GM21367 (cell line): ENCODE measurements around the gene SCAMP3.
"Not testable (repeated sequence)": the region's sequence is repeated elsewhere in the genome, so short reads cannot be mapped to it uniquely, and the experiment has no call there.

ENCODE experiments used
- ATAC-seq: cut with Tn5 transposase; IDR thresholded peaks from one replicate; pipeline ENCODE4 v1.9.1; 2021; ENCODE audit not compliant: unreplicated experiment

The SCAMP3 gene

DNA sequence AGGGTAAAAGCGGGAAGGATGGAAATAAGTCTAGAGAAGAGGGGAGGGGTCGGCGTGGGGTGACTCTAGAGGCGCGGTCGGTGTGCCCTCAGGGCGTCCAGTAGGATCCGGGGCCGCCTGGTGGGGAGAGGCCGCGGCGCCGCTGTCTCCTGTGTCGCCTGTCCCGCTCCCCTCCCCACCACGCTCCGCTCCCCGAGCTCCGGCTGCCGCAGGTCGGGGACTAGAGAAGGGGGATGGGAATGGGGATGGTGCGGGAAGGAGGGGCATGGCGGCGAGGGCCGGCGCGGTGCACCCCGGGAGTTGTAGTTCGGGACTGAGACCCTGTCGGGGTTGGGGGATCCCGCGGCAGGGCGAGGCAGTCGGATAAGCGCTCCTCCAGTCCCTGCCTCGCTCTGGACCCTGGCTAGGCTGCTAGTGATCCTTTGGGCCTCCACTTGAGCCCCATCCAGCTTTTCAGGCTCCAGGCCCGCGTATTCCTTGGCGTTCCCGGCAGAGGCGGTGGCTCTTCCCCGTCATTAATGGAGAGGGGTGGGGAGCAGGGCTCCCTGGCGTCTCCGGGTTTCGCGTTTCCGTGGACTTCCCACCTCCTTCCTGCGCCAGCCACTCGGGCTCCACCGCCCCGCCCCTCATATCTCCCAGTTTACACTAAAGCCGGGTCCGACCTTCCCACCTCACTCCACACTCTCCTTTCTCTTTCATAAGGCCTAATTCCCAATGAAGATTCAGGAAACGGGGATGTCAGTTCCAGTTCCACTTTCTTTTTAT, 6.7 kb downstream of the SCAMP3 start, which contains the start of gene ENTREP3:
ENTREP3 (minus strand) TSS at position 241 of the 765 bp plus-strand sequence. CDS start 606 bp downstream, outside the sequence.
- no peak for ATAC-seq

- no peak for ATAC-seq
Measured at GRCh38 chr1:155254714-155255242, 7.4 kb downstream of the SCAMP3 start.

GRCh38 chr1:155254228-155254713, 7.9 kb downstream of the SCAMP3 start:
- no peak for ATAC-seq

DNA sequence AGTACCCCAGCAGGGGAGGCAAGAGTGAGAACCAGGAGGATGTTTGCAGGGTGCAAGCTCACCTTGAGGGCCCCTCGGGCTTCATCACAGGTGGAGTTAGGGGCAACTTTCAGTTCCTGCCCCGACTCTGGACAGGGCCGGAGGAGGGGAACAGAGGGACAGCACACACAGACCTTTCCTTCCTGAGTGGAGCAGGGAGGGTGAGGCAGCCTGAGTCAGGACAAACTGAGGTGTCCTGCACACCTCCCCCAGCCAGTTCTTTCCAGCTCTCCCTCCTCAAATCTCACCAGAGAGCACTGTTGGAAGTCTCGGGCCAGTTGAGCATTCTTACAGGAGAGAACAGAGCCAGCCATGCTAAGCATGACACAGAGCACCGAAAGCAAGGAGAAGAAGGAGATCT, 8.4 kb downstream of the SCAMP3 start:
- ATAC-seq, result no peak

DNA sequence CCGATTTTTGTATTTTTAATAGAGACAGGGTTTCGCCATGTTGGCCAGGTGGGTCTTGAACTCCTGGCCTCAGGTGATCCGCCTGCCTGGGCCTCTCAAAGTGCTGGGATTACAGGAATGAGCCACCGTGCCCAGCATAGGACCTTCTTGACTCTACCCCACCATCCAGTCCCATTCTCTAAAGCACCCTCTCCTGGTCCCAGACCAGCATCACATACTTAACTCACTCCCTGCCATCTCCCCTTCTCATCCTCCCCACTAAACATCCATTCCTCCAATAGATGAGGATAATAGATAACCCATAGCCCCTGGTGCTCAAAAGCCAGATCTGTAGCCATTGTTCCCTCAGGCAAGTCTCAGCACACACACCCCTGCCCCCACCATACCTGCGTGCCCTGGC, 9.0 kb downstream of the SCAMP3 start:
- no peak for ATAC-seq

- no peak for ATAC-seq
Measured at GRCh38 chr1:155251566-155251965, 10.6 kb downstream of the SCAMP3 start.

GRCh38 chr1:155250633-155251449, 11.3 kb downstream of the SCAMP3 start:
- peak; percentile 69 for ATAC-seq

GRCh38 chr1:155250246-155250632, 11.9 kb downstream of the SCAMP3 start:
- ATAC-seq, result no peak

- no peak for ATAC-seq
Measured at GRCh38 chr1:155247667-155248553, 14.2 kb downstream of the SCAMP3 start.

DNA sequence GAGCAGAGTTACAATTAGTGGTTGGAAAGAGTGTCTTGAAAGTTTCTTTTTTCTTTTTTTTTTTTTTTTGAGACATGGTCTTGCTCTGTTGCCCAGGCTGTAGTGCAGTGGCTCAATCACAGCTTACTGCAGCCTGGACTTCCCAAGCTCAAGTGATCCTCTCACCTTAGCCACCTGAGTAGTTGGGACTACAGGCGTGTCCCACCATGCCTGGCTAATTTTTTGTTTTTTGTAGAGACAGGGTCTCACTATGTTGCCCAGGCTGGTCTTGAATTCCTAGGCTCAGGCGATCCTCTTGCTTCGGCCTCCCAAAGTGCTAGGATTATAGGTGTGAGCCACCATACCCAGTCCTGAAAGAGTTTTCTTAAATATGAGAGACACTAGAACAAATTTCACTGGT, 15.4 kb downstream of the SCAMP3 start:
- ATAC-seq, result not testable (repeated sequence)

- no peak for ATAC-seq
Measured at GRCh38 chr1:155245163-155245524, 17.0 kb downstream of the SCAMP3 start.

GRCh38 chr1:155244368-155245162, 17.6 kb downstream of the SCAMP3 start:
- peak; percentile 69 for ATAC-seq

DNA sequence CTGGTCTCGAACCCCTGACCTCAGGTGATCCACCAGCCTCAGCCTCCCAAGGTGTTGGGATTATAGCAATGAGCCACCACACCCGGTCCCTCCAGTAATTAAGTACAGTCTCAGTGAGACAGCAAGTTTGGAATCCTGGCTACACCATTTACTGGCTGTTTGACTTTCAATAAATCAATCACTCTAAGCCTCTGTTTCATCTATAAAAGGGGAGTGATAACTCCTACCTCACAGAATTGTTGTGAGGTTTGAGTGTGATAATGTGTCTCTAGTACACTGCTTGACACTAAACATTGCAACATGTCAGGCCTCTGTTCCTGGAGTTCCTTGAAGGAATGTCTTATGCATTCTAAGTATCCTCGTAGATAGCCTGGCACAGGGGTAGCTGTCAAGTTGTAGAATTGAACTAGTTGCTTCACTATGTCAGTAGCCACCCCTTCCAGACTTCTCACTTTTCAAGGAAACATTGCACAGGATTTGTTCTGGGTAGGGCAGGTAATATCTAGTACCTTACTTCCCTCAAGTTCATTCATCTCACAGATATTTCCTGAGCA, 19.3 kb downstream of the SCAMP3 start:
- no peak for ATAC-seq

DNA sequence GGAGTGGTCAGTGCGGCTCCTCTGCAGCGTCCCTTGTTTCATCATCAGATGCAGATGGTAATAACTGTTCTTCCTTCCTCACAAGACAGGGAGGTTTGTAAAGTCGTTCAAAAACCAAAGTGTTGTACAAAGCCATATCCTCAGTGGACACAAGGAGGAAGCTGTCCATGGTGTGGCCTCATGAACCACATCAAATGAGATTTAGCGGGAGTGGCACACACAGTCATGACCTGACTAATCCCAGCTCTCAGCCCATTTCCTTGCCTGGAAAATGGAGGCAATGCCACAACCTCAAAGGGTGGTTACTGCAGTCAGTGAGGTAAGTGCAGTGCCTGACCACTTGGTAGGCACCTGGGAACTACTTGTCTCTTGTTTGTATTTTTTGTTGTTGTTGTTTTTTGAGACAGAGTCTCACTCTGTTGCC, 20.3 kb downstream of the SCAMP3 start:
- ATAC-seq, result no peak

DNA sequence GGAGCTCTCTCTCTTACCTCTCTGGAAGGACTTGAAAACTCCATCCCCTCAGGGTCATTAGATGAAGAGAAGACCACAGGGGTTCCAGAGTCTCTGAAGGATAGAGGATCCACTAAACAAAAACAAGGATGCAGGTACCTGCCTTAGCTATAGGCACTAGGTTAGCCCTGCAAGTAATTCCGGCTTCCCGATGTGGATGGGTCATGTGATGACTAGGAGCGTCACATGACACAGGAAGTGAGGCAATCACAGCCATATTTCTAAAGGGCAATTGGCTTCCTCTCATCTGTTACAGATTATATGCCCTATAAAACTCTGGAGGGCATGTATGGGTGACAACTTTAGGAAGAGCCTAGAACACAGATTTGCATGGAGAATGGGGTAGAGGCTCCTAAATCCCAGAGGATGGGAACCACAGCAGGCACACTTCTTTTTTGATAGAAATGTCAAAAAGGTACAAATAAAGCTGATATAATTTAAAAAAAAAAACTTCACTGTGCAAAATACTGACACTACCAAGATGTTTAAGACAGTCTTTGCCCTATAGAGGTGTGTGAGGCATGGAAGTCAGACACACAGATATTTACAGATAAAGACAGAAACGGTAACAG, 21.0 kb downstream of the SCAMP3 start:
- ATAC-seq, result no peak

GRCh38 chr1:155236451-155236850, 25.7 kb downstream of the SCAMP3 start:
- no peak for ATAC-seq

GRCh38 chr1:155235375-155235774, 26.8 kb downstream of the SCAMP3 start:
- ATAC-seq, result not testable (repeated sequence)

DNA sequence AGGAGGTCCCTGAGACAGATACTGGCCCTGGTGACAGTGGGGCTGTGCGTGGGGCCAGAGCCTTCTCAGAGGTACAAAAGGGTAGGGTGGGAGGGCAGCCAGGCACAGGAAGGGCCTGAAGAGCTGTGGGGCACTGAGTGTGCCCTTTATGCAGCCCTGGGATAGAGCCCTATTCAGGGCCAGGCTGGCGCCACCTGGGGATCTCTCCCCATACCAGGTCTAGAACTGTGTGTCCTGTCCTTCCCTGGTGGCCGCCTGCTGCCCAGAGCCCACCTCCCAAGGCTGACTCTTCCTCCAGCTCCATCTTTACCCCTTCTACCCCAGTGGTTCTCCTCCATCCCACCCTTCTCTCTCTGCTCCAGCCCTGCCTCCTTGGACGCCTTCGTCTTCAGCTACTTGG, 28.7 kb downstream of the SCAMP3 start:
- ATAC-seq, result not testable (repeated sequence)
